Ovary (tissue), 10 donors: ENCODE data around the gene HSPA6. TPM values are rescaled to one million over a fixed set of nuclear protein-coding genes. Genes with fewer than 3 reads are reported as not detected.
"Not testable (repeated sequence)": the region's sequence is repeated elsewhere in the genome, so short reads cannot be mapped to it uniquely, and the experiment has no call there.

Experiments used
- DNase-seq, 5 donors: peaks; one replicate each; pipeline ENCODE4 v3.0.0-alpha.2; 2019 to 2020
- H3K27ac ChIP-seq, 2 donors: fragments of 200-600 bp; one replicate each; pipeline versions ENCODE4 v1.5.1 to v1.8.0; 2019 to 2022
- H3K27me3 ChIP-seq: fragments of 200-600 bp; one replicate; pipeline ENCODE4 v1.8.0; 2022
- H3K36me3 ChIP-seq: fragments of 200-600 bp; sonication (generic); one replicate; pipeline ENCODE4 v1.5.1; 2019
- H3K4me1 ChIP-seq: one replicate; pipeline ENCODE4 v1.8.1; 2013; ENCODE audit warnings: mild to moderate bottlenecking, moderate library complexity; ENCODE audit not compliant: insufficient read depth
- H3K4me3 ChIP-seq: fragments of 200-600 bp; sonication (generic); one replicate; pipeline ENCODE4 v1.5.1; 2017
- H3K9me3 ChIP-seq, 2 donors: fragments of 200-600 bp in 1 of 2; sonication (generic) in 1 of 2; one replicate each; pipeline versions ENCODE4 v1.5.1 to v1.8.1; 2013 to 2019; ENCODE audit warnings: mild to moderate bottlenecking in 1 of 2, moderate library complexity in 1 of 2
- EP300 ChIP-seq: sonication (generic); formaldehyde crosslinking; IDR thresholded peaks from one replicate; pipeline ENCODE4 v1.6.1; 2017; ENCODE audit warnings: antibody characterized with exemption
- POLR2A ChIP-seq: fragments of 450-650 bp; IDR thresholded peaks from one replicate; pipeline ENCODE4 v1.6.1; 2017; ENCODE audit warnings: antibody characterized with exemption, mild to moderate bottlenecking, moderate library complexity
- WGBS, 3 donors: extraction: QIAGEN DNeasy Blood & Tissue Kit in 1 of 3; methylation state at CpG; one replicate each; pipeline versions ENCODE4 v1.1.5 to v1.1.7; 2013 to 2017; 5-methylcytosine and 5-hydroxymethylcytosine counted together
- intact Hi-C, 4 donors: fragments of 100-400 bp; cut with DNase I; formaldehyde crosslinking; loops; one replicate each; pipeline versions ENCODE4 v1.11.0 to v1.15.1; 2022 to 2023
- long read RNA-seq, 3 donors: library from polyadenylated mRNA in 2 of 3; unstranded in 2 of 3; transcript quantifications; one replicate each; pipeline ENCODE4 v2.0.0 and lab custom pipeline, GENCODE V29; 2021 to 2026
- polyA plus RNA-seq, 2 donors: library from polyadenylated mRNA; stranded (reverse); fragments of 200-250 nt in 1 of 2; fragments of 350-450 nt in 1 of 2; fragmentation: Illumina TruSeq in 1 of 2; extraction: RNeasy Lipid Tissue Mini Kit (QIAGEN cat#74804) in 1 of 2; gene quantifications; one replicate each; pipeline ENCODE4 v1.2.3, GENCODE V29; 2013 to 2014
- total RNA-seq, 7 donors: library from RNA; depleted of rRNA in 2 of 7; stranded (reverse); fragments of >200 nt in 2 of 7; fragmentation: NEBNext Ultra II Directional in 3 of 7; extraction: Animal tissue kit (Norgen Biotek cat#: 25700) in 3 of 7; gene quantifications; one replicate each; pipeline versions ENCODE4 v1.1.0 to v1.2.4, GENCODE V29; 2016 to 2023
- TF ChIP-seq, protein P1 (sequence below), 3 donors: fragments of 450-650 bp in 2 of 3; fragments of 200-600 bp in 1 of 3; IDR thresholded peaks; one replicate each; pipeline versions ENCODE4 v1.5.1 to v1.8.0; 2016 to 2022; ENCODE audit warnings: antibody characterized with exemption in 3 of 3, mild to moderate bottlenecking in 1 of 3
- donor health status: DM: no; HTN: no; CAD: no; lungs with moderate emphysema.
- donor health status: DM: no; HTN: no; CAD: no.
- donor health status: Bipolar disorder and iron deficiency.
- donor health status: DM: yes; HTN: yes; CAD: no.
- donor health status: DM: no; HTN: no; CAD: no.
- donor health status: DM: yes; HTN: yes; CAD: no.

The HSPA6 gene
- total RNA-seq: 1 to 10 TPM; 1.2 to 7.9 (median 2.7) TPM
- polyA plus RNA-seq: 1 to 10 TPM in 1 of 2 donors, under 1 TPM in 1; 0.87 to 1.4 TPM
- long read RNA-seq, donor 1, transcript HSPA6-201 (1 exons, 2,371 nt): major isoform, 5 of 5 reads
- long read RNA-seq, donor 1, partial matches to known transcripts: 0 of 5 reads
- long read RNA-seq, donor 1, other reads (novel, unspliced or antisense): 0 of 5 reads
- long read RNA-seq, donor 2, transcript HSPA6-201 (1 exons, 2,371 nt): major isoform, 5 of 5 reads
- long read RNA-seq, donor 2, partial matches to known transcripts: 0 of 5 reads
- long read RNA-seq, donor 2, other reads (novel, unspliced or antisense): 0 of 5 reads
- long read RNA-seq, donor 3, partial matches to known transcripts: 0 of 2 reads
- long read RNA-seq, donor 3, other reads (novel, unspliced or antisense): 0 of 2 reads

DNA sequence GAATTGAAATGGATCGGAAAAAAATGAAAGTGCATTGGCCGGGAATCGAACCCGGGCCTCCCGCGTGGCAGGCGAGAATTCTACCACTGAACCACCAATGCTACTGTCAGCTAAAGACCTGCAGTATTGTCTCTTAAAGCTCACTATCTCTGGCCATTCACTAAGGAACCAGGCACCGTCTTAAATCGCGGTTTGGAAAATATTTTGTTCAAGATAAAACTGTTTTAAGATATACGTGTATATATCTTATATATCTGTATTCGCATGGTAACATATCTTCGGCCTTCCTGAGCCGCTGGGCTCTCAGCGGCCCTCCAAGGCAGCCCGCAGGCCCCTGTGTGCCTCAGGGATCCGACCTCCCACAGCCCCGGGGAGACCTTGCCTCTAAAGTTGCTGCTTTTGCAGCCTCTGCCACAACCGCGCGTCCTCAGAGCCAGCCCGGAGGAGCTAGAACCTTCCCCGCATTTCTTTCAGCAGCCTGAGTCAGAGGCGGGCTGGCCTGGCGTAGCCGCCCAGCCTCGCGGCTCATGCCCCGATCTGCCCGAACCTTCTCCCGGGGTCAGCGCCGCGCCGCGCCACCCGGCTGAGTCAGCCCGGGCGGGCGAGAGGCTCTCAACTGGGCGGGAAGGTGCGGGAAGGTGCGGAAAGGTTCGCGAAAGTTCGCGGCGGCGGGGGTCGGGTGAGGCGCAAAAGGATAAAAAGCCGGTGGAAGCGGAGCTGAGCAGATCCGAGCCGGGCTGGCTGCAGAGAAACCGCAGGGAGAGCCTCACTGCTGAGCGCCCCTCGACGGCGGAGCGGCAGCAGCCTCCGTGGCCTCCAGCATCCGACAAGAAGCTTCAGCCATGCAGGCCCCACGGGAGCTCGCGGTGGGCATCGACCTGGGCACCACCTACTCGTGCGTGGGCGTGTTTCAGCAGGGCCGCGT lies at the start of gene HSPA6:
Gene HSPA6 (plus strand): TSS at position 724 of the 925 bp plus-strand sequence. CDS start 119 bp downstream, at position 843.
- DNase-seq: peak; percentile 52 to 81 (median 75)
- not testable (repeated sequence) for H3K36me3 ChIP-seq, H3K9me3 ChIP-seq, H3K4me1 ChIP-seq, H3K27me3 ChIP-seq
- peak; percentile 13 for TF ChIP-seq POLR2A
- WGBS, 3 donors: 0% methylated on average over 55 to 62 of the region's 72 CpGs
- Histone ChIP-seq H3K27ac (peak within 1 kb of the TSS; percentile 89 to 90), H3K4me3 (peak within 1 kb of the TSS; percentile 67)
- intact Hi-C loops: loop anchor here in 1 of 4 donors (10.0 kb wide), 1 partner anchor 119 kb away; no protein-coding TSS in a partner anchor

GRCh38 chr1:161477711-161478110 lies 46.6 kb upstream of the HSPA6 start:
- DNase-seq, H3K4me3 ChIP-seq, H3K27ac ChIP-seq, H3K27me3 ChIP-seq, H3K4me1 ChIP-seq, H3K36me3 ChIP-seq, intact Hi-C loops: not testable (repeated sequence)
- peaks cover 0 to 20% of the 10 kb centered on the region in 2 donors for H3K9me3 ChIP-seq
- WGBS, 3 donors: 82 to 97% (median 84%) methylated on average over 1 of the region's 1 CpG

GRCh38 chr1:161478985-161479384 lies 45.4 kb upstream of the HSPA6 start:
- Histone ChIP-seq H3K4me1 (no peaks in the 10 kb centered on the region), H3K9me3 (peaks cover 0 to 14% of the 10 kb centered on the region in 2 donors), H3K27me3 (no peaks in the 10 kb centered on the region), H3K4me3 (no peak overlapping the region), H3K27ac (no peak overlapping the region), H3K36me3 (no peaks in the 10 kb centered on the region)
- intact Hi-C loops: no loop called here
- DNase-seq: no peak
- WGBS, 3 donors: 88 to 96% (median 93%) methylated on average over 6 to 15 of the region's 15 CpGs
- no peak for TF ChIP-seq POLR2A
- no peak for TF ChIP-seq EP300
- TF ChIP-seq, protein P1, sequence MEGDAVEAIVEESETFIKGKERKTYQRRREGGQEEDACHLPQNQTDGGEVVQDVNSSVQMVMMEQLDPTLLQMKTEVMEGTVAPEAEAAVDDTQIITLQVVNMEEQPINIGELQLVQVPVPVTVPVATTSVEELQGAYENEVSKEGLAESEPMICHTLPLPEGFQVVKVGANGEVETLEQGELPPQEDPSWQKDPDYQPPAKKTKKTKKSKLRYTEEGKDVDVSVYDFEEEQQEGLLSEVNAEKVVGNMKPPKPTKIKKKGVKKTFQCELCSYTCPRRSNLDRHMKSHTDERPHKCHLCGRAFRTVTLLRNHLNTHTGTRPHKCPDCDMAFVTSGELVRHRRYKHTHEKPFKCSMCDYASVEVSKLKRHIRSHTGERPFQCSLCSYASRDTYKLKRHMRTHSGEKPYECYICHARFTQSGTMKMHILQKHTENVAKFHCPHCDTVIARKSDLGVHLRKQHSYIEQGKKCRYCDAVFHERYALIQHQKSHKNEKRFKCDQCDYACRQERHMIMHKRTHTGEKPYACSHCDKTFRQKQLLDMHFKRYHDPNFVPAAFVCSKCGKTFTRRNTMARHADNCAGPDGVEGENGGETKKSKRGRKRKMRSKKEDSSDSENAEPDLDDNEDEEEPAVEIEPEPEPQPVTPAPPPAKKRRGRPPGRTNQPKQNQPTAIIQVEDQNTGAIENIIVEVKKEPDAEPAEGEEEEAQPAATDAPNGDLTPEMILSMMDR (IDR thresholded peaks at IDR 0.05): no peak

- 71 to 83% (median 77%) methylated on average over 20 of the region's 20 CpGs for WGBS, 3 donors
- H3K4me3 ChIP-seq: no peak overlapping the region
These were observed 43.8 kb upstream of the HSPA6 start for GRCh38 chr1:161480381-161481035.

More at GRCh38 chr1:161480381-161481035, 43.8 kb upstream of the HSPA6 start:
- H3K27ac ChIP-seq: no peak overlapping the region
- H3K4me1 ChIP-seq: no peaks in the 10 kb centered on the region
- H3K27me3 ChIP-seq: no peaks in the 10 kb centered on the region
- intact Hi-C loops: loop anchor here in 1 of 4 donors (10.0 kb wide), 1 partner anchor 264 kb away; the partner anchor contains the start of gene DUSP12
- H3K9me3 ChIP-seq: peaks cover 0 to 6% of the 10 kb centered on the region in 2 donors
- no peak for TF ChIP-seq POLR2A
- TF ChIP-seq, protein P1 (IDR thresholded peaks at IDR 0.05): no peak
- TF ChIP-seq EP300: no peak
- no peak for DNase-seq
- no peaks in the 10 kb centered on the region for H3K36me3 ChIP-seq
